Stimulated activated CD4-positive, alpha-beta T cell treated with anti-CD3 and anti-CD28 coated beads, Interleukin-4, amount 100 ng/mL, for 48 hours (primary cell): ENCODE measurements around the gene CRYGB.
"Not testable (repeated sequence)": the region's sequence is repeated elsewhere in the genome, so short reads cannot be mapped to it uniquely, and the experiment has no call there.

Experiments
- DNase-seq, 2 donors: peaks; one replicate each; pipeline ENCODE4 v3.0.0-alpha.2; 2020; ENCODE audit warnings: low read depth in 2 of 2

CRYGB gene

GRCh38 chr2:208112969-208113368, 33.0 kb downstream of the CRYGB start:
- no peak for DNase-seq

GRCh38 chr2:208112273-208112745, 33.6 kb downstream of the CRYGB start:
- DNase-seq = not testable (repeated sequence)

GRCh38 chr2:208103616-208104015, 42.3 kb downstream of the CRYGB start:
- no peak for DNase-seq

- no peak for DNase-seq
Observed at GRCh38 chr2:208101716-208102631, 44.0 kb downstream of the CRYGB start.

GRCh38 chr2:208099682-208100470, 46.1 kb downstream of the CRYGB start:
- no peak for DNase-seq

GRCh38 chr2:208098701-208099100, 47.3 kb downstream of the CRYGB start:
- not testable (repeated sequence) for DNase-seq

- no peak for DNase-seq
Observed at GRCh38 chr2:208098267-208098666, 47.7 kb downstream of the CRYGB start.

- no peak for DNase-seq
Observed at GRCh38 chr2:208097801-208098200, 48.2 kb downstream of the CRYGB start.

GRCh38 chr2:208097313-208097712, 48.6 kb downstream of the CRYGB start:
- no peak for DNase-seq

GRCh38 chr2:208096080-208096479, 49.9 kb downstream of the CRYGB start:
- no peak for DNase-seq

GRCh38 chr2:208093128-208093527, 52.8 kb downstream of the CRYGB start:
- no peak for DNase-seq
